GM23248 (cell line): ENCODE measurements around the gene CNGB1.

Source experiments
- EZH2 ChIP-seq: fragments of 200-600 bp; sonication (generic); IDR thresholded peaks from 2 replicates; pipeline ENCODE4 v1.6.1; 2018; ENCODE audit warnings: antibody characterized with exemption, mild to moderate bottlenecking; ENCODE audit not compliant: insufficient read depth, poor library complexity, severe bottlenecking
- EZH2phosphoT487 ChIP-seq: fragments of 200-600 bp; sonication (generic); IDR thresholded peaks from 2 replicates; pipeline ENCODE4 v1.6.1; 2018; ENCODE audit warnings: antibody characterized with exemption, moderate library complexity, mild to moderate bottlenecking, low read depth; ENCODE audit not compliant: insufficient read depth

GRCh38 chr16:57889960-57890751, 80.8 kb downstream of the CNGB1 start:
- TF ChIP-seq EZH2 (no peak), EZH2phosphoT487 (no peak)
